ENCODE results near the gene UBR4. TPM values are rescaled to one million over a fixed set of nuclear protein-coding genes. Genes with fewer than 3 reads are reported as not detected.

UBR4 gene
- total RNA-seq, 1 donor from 2014 or later = 66.1 TPM

DNA sequence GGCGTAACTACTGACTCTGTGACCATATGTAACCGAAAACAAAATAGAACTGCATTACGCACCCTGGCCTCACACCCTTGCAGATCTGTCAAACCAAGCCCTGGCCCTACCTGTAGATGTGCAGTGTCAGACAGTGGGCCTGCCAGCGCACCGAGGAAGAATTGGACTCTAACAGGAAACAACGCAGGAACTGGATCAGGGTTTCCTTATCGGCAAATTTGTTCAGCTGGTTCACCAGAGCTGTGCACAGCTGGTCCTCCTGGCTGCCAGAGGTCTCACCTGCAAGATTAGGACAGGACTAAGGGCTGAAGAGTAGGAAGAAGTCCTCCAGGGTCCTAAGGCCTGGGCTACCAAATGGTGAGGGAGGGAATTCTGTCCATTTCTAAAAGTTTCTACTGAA is 90.0 kb downstream of the UBR4 start:
- Histone ChIP-seq H3K27me3 (ENCODE audit: control insufficient read depth, insufficient read depth, low read length) (no peaks in the 10 kb centered on the region), H3K36me3 (ENCODE audit: control insufficient read depth, insufficient read depth, low read length) (peaks cover 42% of the 10 kb centered on the region), H3K4me3 (ENCODE audit: low read depth, low read length) (no peak overlapping the region)
- TF ChIP-seq, protein P1, sequence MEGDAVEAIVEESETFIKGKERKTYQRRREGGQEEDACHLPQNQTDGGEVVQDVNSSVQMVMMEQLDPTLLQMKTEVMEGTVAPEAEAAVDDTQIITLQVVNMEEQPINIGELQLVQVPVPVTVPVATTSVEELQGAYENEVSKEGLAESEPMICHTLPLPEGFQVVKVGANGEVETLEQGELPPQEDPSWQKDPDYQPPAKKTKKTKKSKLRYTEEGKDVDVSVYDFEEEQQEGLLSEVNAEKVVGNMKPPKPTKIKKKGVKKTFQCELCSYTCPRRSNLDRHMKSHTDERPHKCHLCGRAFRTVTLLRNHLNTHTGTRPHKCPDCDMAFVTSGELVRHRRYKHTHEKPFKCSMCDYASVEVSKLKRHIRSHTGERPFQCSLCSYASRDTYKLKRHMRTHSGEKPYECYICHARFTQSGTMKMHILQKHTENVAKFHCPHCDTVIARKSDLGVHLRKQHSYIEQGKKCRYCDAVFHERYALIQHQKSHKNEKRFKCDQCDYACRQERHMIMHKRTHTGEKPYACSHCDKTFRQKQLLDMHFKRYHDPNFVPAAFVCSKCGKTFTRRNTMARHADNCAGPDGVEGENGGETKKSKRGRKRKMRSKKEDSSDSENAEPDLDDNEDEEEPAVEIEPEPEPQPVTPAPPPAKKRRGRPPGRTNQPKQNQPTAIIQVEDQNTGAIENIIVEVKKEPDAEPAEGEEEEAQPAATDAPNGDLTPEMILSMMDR (IDR thresholded peaks at IDR 0.05; ENCODE audit: insufficient read depth, low read length, severe bottlenecking) = no peak
- DNase-seq (ENCODE audit: low read depth) (no peak), FAIRE-seq (no peak)

DNA sequence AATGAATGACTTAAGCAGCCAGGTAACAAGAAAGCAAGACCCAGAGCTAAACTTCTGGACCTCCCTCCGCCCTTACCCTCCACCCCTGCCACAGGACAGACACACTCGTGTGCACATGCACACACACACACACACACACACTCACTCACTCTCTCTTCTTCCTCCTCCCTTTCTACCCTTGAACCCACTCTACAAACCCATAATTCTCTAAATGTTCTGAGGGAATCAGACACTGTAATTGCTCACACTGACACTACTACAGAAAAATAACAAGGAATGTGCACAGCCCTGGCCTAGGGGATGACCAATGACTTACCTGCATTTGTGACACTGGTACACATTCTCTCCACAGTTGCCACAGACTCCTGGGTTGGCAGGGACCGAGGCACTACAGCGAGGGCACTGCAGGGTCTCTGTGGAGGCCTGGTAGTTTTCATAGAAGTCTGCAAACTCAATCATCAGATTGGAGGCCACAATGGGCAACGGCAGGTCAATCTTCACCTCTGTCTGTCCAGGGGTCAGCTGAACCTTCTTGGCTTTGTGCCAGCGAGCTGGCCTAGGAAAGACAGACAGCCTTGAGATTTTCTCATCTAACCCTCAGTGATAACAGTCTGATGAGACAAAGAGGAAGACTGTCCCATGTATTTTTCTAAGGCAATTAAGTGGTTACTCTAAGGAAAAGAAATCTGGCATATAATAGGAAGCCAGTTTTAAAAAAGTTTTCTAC is 94.8 kb downstream of the UBR4 start:
- no peak for FAIRE-seq
- peaks cover 48% of the 10 kb centered on the region for H3K36me3 ChIP-seq (ENCODE audit: control insufficient read depth, insufficient read depth, low read length)
- TF ChIP-seq, protein P1 (IDR thresholded peaks at IDR 0.05; ENCODE audit: insufficient read depth, low read length, severe bottlenecking) = no peak

DNA sequence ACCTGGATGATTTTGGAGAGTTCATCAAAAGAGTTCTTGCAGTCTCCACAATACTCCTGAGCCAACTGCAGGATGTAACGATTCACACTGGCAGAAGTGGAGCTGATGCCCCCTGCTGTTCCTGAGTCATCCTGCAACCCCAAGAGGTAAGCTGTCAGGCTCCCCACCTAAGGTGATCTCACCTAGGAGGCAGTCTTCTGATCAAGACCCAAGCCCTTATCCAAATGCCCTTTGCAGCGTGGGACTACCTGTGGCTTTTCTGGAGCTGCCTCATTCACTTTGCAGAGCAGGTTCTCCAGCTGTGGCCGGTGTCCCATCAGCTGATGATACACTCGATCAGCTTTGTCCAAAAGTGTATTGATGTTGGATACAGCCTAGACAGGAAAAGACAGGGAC is 96.4 kb downstream of the UBR4 start:
- H3K4me3 ChIP-seq (ENCODE audit: low read depth, low read length) = no peak overlapping the region
- DNase-seq (ENCODE audit: low read depth) = peak; percentile 60
- H3K27me3 ChIP-seq (ENCODE audit: control insufficient read depth, insufficient read depth, low read length) = no peaks in the 10 kb centered on the region
- peaks cover 51% of the 10 kb centered on the region for H3K36me3 ChIP-seq (ENCODE audit: control insufficient read depth, insufficient read depth, low read length)
- TF ChIP-seq, protein P1 (IDR thresholded peaks at IDR 0.05; ENCODE audit: insufficient read depth, low read length, severe bottlenecking) = peak; percentile 63
- FAIRE-seq = no peak

More for the DNA sequence above, 94.8 kb downstream of the UBR4 start:
- DNase-seq (ENCODE audit: low read depth) = no peak
- H3K27me3 ChIP-seq (ENCODE audit: control insufficient read depth, insufficient read depth, low read length) = no peaks in the 10 kb centered on the region
- no peak overlapping the region for H3K4me3 ChIP-seq (ENCODE audit: low read depth, low read length)

DNA sequence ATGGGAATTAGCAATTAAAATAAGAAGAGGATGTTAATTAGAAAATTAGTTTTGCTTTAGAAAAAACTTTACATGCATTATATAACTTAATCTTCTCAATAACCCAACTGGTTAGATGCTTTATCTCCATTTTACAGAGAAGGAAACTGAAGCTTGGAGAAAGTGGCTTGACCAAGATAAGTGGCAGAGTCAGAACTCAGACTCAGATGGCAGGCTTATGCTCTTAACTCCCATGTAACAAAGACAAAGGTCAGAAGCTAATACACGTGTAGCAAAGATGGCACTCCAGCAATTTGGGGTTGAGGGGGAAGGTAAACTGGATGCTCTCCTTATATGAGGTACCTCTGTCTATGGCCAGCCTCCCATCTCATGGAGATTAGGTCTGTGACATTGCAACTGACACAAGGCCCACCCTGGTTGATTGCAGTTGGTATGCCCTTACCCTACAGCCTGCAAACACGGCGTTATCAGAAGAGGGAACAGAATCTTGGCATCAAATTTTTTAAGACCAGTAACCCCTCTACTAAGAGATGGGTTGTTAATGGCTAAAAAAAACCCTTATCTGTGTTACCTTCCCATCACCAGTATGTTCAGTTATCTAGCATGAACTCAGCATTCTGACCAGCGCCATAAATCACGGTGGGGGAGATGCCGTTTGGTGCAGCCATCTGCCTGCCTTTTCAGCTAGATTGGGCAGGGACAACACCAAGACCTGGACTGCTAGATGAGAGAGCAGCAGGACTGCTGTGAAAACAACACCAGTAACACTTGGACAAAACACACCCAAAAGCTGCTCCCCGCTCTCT is 97.0 kb downstream of the UBR4 start:
- no peaks in the 10 kb centered on the region for H3K27me3 ChIP-seq (ENCODE audit: control insufficient read depth, insufficient read depth, low read length)
- DNase-seq (ENCODE audit: low read depth) (no peak), FAIRE-seq (no peak)
- peaks cover 50% of the 10 kb centered on the region for H3K36me3 ChIP-seq (ENCODE audit: control insufficient read depth, insufficient read depth, low read length)
- TF ChIP-seq, protein P1 (IDR thresholded peaks at IDR 0.05; ENCODE audit: insufficient read depth, low read length, severe bottlenecking) = no peak
- H3K4me3 ChIP-seq (ENCODE audit: low read depth, low read length) = no peak overlapping the region

DNA sequence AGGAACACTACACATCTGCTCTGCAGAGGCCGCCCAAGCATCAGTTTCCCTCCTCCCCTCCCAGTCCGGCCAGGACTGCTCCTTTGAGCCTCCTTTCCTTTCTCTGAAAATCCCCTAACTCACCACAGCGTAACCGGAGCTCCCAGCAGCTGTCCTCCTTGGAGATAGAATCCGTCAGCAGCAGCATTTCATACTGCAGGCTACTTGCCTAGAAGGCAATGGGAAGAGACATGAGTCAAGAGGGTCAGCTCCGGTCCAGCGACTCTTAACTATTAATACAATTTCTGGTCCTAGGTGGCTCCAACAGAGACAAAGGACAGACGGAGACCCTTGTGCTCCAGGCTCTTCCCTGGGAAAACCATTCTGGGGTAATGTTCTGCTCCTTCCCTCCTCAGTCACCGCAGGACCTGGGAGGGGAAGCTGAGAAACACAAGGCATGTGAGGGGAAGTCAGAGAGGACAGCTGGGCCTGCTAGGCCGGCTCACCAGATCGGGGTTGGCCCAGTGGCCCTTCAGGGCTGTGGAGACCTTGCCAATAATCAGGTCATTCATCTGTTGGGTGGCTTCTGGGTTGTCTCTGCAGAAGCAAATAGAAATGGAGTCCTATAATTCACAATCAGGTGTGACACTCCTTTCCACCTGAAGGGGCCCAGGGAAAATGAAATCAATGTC is 99.7 kb downstream of the UBR4 start:
- H3K27me3 ChIP-seq (ENCODE audit: control insufficient read depth, insufficient read depth, low read length) = no peaks in the 10 kb centered on the region
- TF ChIP-seq, protein P1 (IDR thresholded peaks at IDR 0.05; ENCODE audit: insufficient read depth, low read length, severe bottlenecking) = no peak
- DNase-seq (ENCODE audit: low read depth) (no peak), FAIRE-seq (no peak)
- no peak overlapping the region for H3K4me3 ChIP-seq (ENCODE audit: low read depth, low read length)
- peaks cover 51% of the 10 kb centered on the region for H3K36me3 ChIP-seq (ENCODE audit: control insufficient read depth, insufficient read depth, low read length)
